Measurements from ENCODE around the gene CCL8.

CCL8 gene

GRCh38 chr17:34287875-34288274 lies 31.4 kb upstream of the CCL8 start:
- ChIA-PET POLR2A (ENCODE audit: low non-redundant PET) (no interaction called here), CTCF (no interaction called here)
- no peak overlapping the region for H3K27ac ChIP-seq
- no peak for TF ChIP-seq CTCF (conservative IDR thresholded peaks at IDR 0.05; ENCODE audit: low read depth)
- DNase-seq (ENCODE audit: low spot score) = no peak

GRCh38 chr17:34290586-34290985 lies 28.6 kb upstream of the CCL8 start:
- no peak for DNase-seq (ENCODE audit: low spot score)
- ChIA-PET CTCF (interaction anchor here (1.2 kb wide), 1 partner anchor 71 kb away, joined by 3 read pairs; no protein-coding TSS in a partner anchor), POLR2A (ENCODE audit: low non-redundant PET) (no interaction called here)
- no peak overlapping the region for H3K27ac ChIP-seq
- TF ChIP-seq CTCF (conservative IDR thresholded peaks at IDR 0.05; ENCODE audit: low read depth) = no peak

GRCh38 chr17:34291721-34292348 lies 27.4 kb upstream of the CCL8 start:
- no peak for DNase-seq (ENCODE audit: low spot score)
- CTCF ChIA-PET = interaction anchor here (0.6 kb wide), 2 partner anchors 380 to 1844 kb away, joined by 3 to 4 read pairs; no protein-coding TSS in a partner anchor
- no peak overlapping the region for H3K27ac ChIP-seq
- no peak for TF ChIP-seq CTCF (conservative IDR thresholded peaks at IDR 0.05; ENCODE audit: low read depth)
- POLR2A ChIA-PET (ENCODE audit: low non-redundant PET) = no interaction called here

- TF ChIP-seq CTCF (conservative IDR thresholded peaks at IDR 0.05; ENCODE audit: low read depth) = no peak
- DNase-seq (ENCODE audit: low spot score) = no peak
- no peak overlapping the region for H3K27ac ChIP-seq
- CTCF ChIA-PET = interaction anchor here (1.0 kb wide), 1 partner anchor 128 kb away, joined by 3 read pairs; no protein-coding TSS in a partner anchor
- POLR2A ChIA-PET (ENCODE audit: low non-redundant PET) = no interaction called here
These were observed 20.2 kb upstream of the CCL8 start for GRCh38 chr17:34299027-34299426.

GRCh38 chr17:34299956-34300577 lies 19.2 kb upstream of the CCL8 start:
- H3K27ac ChIP-seq = no peak overlapping the region
- ChIA-PET CTCF (interaction anchor here (0.6 kb wide), 1 partner anchor 1295 kb away, joined by 5 read pairs; no protein-coding TSS in a partner anchor), POLR2A (ENCODE audit: low non-redundant PET) (no interaction called here)
- DNase-seq (ENCODE audit: low spot score) = no peak
- TF ChIP-seq CTCF (conservative IDR thresholded peaks at IDR 0.05; ENCODE audit: low read depth) = no peak

GRCh38 chr17:34300652-34301370 lies 18.4 kb upstream of the CCL8 start:
- CTCF ChIA-PET = interaction anchor here (0.6 kb wide), 1 partner anchor 1296 kb away, joined by 5 read pairs; no protein-coding TSS in a partner anchor
- TF ChIP-seq CTCF (conservative IDR thresholded peaks at IDR 0.05; ENCODE audit: low read depth) = no peak
- DNase-seq (ENCODE audit: low spot score) = no peak

More at GRCh38 chr17:34300652-34301370, 18.4 kb upstream of the CCL8 start:
- no peak overlapping the region for H3K27ac ChIP-seq
- POLR2A ChIA-PET (ENCODE audit: low non-redundant PET) = no interaction called here
